VCaP (cell line): ENCODE measurements around the gene F7.
"Not testable (repeated sequence)": the region's sequence is repeated elsewhere in the genome, so short reads cannot be mapped to it uniquely, and the experiment has no call there.

Experiments
- H3K27ac ChIP-seq: fragments of 450-650 bp; 2 replicates; pipeline ENCODE4 v1.5.1; 2017
- TF ChIP-seq, protein P1 (sequence below): fragments of 450-650 bp; conservative IDR thresholded peaks from 2 replicates; pipeline ENCODE4 v1.5.1; 2017; ENCODE audit warnings: mild to moderate bottlenecking, moderate library complexity

Gene F7

DNA sequence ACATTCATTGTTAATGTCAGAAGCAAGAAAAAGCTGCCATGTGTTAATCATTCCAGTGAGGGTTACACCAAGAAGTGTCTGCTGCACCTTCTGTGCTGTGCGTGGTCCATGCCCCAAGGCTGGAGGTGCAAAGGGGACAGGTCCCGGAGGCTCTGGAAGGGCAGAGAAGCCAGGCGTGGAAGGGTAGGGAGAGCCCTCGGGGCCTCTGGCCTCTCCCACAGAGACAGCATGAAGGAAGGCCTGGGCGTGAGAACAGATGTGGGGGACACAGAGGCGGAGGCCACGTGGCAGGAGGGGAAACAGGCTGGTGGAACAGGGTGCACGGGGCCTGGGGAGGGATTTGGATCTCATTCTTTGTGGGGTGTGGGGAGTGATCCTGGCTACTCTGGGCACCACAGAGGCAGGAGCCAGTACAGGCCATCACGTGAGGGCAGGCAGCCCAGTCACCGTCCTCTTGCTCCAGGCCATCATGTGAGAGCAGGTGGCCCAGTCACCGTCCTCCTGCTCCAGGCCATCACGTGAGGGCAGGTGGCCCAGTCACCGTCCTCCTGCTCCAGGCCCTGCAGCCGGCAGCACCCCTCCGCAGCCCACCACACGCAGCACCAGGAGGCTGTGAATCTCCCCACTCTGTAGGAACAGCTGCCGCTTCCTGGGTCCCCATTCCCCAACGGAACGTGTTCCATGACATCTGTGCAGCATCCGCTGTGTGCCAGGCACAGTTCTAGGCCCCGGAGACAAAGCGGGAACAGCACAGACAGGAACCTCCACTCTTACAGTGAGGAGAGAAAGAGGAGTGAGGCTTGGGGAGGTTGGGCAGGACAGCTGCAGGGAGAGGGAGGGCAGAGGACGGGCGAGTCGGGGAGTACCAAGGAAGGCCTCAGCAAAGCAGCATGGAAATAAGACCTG is 10.2 kb upstream of the F7 start:
- no peak overlapping the region for H3K27ac ChIP-seq
- TF ChIP-seq, protein P1, sequence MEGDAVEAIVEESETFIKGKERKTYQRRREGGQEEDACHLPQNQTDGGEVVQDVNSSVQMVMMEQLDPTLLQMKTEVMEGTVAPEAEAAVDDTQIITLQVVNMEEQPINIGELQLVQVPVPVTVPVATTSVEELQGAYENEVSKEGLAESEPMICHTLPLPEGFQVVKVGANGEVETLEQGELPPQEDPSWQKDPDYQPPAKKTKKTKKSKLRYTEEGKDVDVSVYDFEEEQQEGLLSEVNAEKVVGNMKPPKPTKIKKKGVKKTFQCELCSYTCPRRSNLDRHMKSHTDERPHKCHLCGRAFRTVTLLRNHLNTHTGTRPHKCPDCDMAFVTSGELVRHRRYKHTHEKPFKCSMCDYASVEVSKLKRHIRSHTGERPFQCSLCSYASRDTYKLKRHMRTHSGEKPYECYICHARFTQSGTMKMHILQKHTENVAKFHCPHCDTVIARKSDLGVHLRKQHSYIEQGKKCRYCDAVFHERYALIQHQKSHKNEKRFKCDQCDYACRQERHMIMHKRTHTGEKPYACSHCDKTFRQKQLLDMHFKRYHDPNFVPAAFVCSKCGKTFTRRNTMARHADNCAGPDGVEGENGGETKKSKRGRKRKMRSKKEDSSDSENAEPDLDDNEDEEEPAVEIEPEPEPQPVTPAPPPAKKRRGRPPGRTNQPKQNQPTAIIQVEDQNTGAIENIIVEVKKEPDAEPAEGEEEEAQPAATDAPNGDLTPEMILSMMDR, result no peak

DNA sequence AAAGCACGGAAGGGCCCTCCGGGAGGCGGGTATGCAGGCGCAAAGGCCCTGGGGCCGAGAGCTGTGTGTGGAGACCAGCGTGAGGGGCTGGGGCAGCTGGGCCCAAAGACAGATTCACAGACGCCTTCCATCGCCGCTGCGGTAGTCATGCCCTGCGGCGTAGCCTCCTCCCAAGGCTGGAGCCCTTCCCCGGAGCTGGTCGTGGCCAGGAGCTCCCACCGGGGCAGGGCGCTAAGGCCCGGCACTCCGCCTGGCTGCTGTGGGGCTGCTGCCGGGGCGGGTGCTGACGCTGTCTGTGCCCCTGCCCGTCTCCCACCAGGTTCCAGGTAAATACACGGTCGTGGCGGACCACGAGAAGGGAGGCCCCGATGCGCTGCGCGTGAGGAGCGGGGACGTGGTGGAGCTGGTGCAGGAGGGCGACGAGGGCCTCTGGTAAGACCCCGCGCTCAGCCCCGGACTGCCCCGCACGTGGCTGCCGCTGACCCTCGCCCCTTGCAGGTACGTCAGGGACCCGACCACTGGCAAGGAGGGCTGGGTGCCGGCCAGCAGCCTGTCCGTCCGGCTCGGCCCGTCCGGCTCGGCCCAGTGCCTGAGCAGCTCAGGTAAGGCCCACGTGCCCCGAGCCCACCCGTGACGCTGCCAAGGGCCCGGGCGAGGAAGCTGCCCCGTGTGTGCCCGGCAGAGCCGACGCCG is 9.4 kb upstream of the F7 start:
- TF ChIP-seq, protein P1, result no peak
- H3K27ac ChIP-seq, result no peak overlapping the region

DNA sequence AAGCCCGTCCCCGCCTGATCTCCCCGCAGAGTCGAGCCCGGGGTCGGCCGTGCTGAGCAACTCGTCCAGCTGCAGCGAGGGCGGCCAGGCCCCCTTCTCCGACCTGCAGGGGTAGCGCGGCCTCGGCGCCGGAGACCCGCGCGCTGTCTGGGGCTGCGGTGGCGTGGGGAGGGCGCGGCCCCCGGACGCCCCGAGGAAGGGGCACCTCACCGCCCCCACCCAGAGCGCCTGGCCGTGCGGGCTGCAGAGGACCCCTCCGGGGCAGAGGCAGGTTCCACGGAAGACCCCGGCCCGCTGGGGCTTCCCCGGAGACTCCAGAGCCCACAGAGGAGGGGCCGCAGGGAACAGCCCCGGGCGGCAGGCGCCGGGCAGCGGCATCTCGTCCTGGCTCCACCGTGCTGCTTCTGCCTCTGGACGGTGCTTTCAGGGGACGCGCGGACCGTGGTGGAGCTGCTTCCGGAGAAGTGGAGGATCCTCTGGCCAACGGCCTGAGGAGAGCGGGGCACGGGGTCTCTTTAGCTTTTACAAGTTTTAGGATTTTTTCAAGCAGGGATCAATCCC is 8.8 kb upstream of the F7 start:
- TF ChIP-seq, protein P1, result no peak
- H3K27ac ChIP-seq, result no peak overlapping the region

DNA sequence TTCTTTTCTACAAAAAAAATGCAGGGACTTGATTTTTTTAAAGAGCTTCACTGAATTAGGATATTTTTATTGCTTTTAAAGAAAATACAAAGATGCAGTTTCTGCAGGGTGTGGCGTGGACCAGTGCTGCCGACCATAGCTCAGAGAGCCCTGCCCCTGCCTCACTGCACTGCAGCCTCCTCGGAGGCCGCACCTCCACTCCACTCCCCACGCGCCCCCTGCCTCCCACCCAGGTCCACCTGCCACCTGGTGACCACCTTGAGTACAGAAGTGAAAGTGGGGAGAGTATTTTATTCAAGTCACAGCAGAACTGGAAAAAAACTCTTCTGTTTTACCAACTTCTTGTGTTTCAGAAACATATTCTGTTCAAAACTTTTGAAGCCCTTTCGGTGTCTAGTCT is 7.9 kb upstream of the F7 start:
- no peak overlapping the region for H3K27ac ChIP-seq
- TF ChIP-seq, protein P1, result no peak

DNA sequence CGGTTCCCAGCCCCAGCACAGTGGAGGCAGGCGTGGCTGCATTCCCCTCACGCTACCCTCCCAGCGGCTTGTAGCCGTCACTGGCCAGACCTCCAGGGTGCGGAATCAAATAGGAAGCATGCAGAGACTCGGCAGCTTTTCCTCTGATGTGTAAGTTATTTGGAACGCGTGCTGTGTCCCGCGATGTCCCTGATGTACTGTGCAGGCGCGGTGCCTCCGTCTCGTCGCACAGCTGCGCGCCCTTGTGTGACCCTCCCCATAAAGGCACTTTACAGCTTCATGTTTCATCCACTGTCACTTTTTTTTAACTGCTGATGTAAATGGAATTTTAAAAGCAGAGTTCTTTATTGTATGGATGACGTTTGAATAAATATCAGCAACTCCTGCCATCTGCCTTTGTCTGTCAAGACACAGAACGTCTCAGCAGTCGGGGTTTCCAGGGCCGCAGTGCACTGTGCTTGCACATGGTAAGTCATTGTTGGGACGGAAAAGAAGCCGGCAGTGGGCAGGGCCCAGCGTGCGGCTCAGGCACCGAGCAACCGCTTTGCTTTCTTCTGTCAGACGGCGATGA is 7.3 kb upstream of the F7 start:
- TF ChIP-seq, protein P1, result no peak
- H3K27ac ChIP-seq, result no peak overlapping the region

DNA sequence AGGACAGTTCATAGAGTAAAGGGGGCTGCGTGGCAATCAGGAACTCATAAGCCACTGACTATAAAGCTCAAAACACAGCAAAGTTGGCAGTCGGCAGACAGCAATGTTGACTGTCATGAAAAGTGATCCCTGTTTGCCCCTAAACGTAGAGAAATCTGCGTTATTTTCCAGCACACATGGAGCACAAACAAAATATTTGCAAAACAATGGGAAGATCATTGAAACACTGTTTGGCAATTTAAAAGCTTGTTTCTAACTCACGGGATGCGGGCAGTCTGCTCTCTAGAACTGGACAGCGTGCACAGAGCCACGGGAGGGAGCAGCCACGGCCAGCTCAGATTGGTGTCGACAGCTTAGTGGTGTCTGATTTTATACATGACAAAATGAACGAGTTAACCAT is 6.4 kb upstream of the F7 start:
- TF ChIP-seq, protein P1, result no peak
- H3K27ac ChIP-seq, result no peak overlapping the region

DNA sequence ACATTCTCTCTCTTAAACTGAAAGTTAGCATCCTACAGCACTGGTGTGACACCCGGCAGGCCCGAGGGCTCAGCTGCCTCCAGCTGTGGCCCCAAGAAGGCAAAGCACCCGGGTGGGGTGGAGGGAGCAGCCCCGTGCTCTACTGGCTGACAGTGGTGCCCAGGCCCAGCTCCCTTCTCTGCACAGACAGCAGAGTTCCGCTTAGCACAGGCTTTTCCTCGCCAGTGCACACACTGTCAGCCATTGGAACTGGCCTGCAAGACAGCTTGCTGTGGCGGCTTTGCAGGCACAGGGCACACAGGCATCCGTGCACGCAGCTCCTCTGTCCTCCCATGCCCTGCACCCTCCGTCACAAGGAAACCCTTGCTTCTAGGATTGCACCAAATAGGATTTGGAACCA is 3.3 kb upstream of the F7 start:
- not testable (repeated sequence) for H3K27ac ChIP-seq
